Adrenal gland (tissue), 12 donors: Measurements from ENCODE around the gene PTH2. TPM values are rescaled to one million over a fixed set of nuclear protein-coding genes. Genes with fewer than 3 reads are reported as not detected.

Experiments used
- DNase-seq, 7 donors: peaks; one replicate each; pipeline ENCODE4 v3.0.0-alpha.2; 2019 to 2020
- H3K27ac ChIP-seq, 5 donors: fragments of 200-600 bp; sonication (generic) in 4 of 5; 1 replicate in 3 of 5; 2 replicates in 2 of 5; pipeline versions ENCODE4 v1.5.1 to v1.8.0; 2016 to 2020; ENCODE audit warnings: mild to moderate bottlenecking in 1 of 5
- H3K27me3 ChIP-seq: fragments of 200-600 bp; 2 replicates; pipeline ENCODE4 v1.8.0; 2021
- H3K36me3 ChIP-seq, 2 donors: fragments of 200-600 bp; replicated peaks in 1 of 2; 1 replicate in 1 of 2; 2 replicates in 1 of 2; pipeline versions ENCODE4 v1.5.1 to v1.8.0; 2018 to 2022
- H3K4me1 ChIP-seq, 2 donors: fragments of 200-600 bp; replicated peaks in 1 of 2; 1 replicate in 1 of 2; 2 replicates in 1 of 2; pipeline versions ENCODE4 v1.5.1 to v1.8.0; 2018 to 2021
- H3K4me3 ChIP-seq, 4 donors: fragments of 200-600 bp; sonication (generic) in 3 of 4; one replicate each; pipeline ENCODE4 v1.5.1; 2016 to 2018
- H3K9me3 ChIP-seq, 3 donors: fragments of 200-600 bp; sonication (generic) in 1 of 3; replicated peaks in 1 of 3; 1 replicate in 2 of 3; 2 replicates in 1 of 3; pipeline versions ENCODE4 v1.5.1 to v1.8.0; 2016 to 2021
- CTCF ChIP-seq, 6 experiments: fragments of 450-650 bp in 4 of 6; fragments of 200-600 bp in 2 of 6; sonication (generic) in 1 of 6; IDR thresholded peaks; 1 replicate in 5 of 6; 2 replicates in 1 of 6; pipeline versions ENCODE4 v1.5.1 to v1.8.0; 2016 to 2021; ENCODE audit warnings: antibody characterized with exemption in 6 of 6, mild to moderate bottlenecking in 2 of 6, moderate library complexity in 1 of 6
- POLR2A ChIP-seq, 2 donors: fragments of 450-650 bp; IDR thresholded peaks; one replicate each; pipeline ENCODE4 v1.6.1; 2017; ENCODE audit warnings: antibody characterized with exemption in 2 of 2, mild to moderate bottlenecking in 2 of 2, moderate library complexity in 1 of 2
- WGBS, 4 donors: extraction: QIAGEN DNeasy Blood & Tissue Kit in 2 of 4; methylation state at CpG; one replicate each; pipeline versions ENCODE4 v1.1.5 to v1.1.7; 2013 to 2017; 5-methylcytosine and 5-hydroxymethylcytosine counted together
- intact Hi-C, 2 donors: fragments of 100-400 bp; cut with DNase I; formaldehyde crosslinking; loops; one replicate each; pipeline versions ENCODE4 v1.14.1 to v1.15.0; 2022 to 2023
- polyA plus RNA-seq, 3 donors: library from polyadenylated mRNA; stranded (reverse); fragments of 200-250 nt in 2 of 3; fragments of 350-450 nt in 1 of 3; fragmentation: Illumina TruSeq in 1 of 3; extraction: RNeasy Lipid Tissue Mini Kit (QIAGEN cat#74804) in 1 of 3; gene quantifications; one replicate each; pipeline ENCODE4 v1.2.3, GENCODE V29; 2013 to 2014
- total RNA-seq, 9 donors: library from RNA; depleted of rRNA in 4 of 9; stranded (reverse); fragments of >200 nt in 4 of 9; fragments of 120-200 nt in 1 of 9; fragmentation: NEBNext Ultra II Directional in 1 of 9; extraction: Animal tissue kit (Norgen Biotek cat#: 25700) in 1 of 9; gene quantifications; one replicate each; pipeline versions ENCODE4 v1.1.0 to v1.2.4, GENCODE V29; 2013 to 2023
- donor health status: healthy with polysubstance abuse.
- donor health status: Bipolar disorder and iron deficiency.
- donor health status: DM: yes; HTN: yes; CAD: no.
- donor health status: DM: no; HTN: no; CAD: no.
- donor health status: DM: no; HTN: no; CAD: no.
- donor health status: DM: yes; HTN: yes; CAD: no.

PTH2 gene
- total and polyA plus RNA-seq, 12 donors = not detected

GRCh38 chr19:49418511-49418910, 4.7 kb downstream of the PTH2 start:
- 58 to 76% (median 71%) methylated on average over 3 to 5 of the region's 5 CpGs for WGBS, 4 donors
- Histone ChIP-seq H3K27me3 (peaks cover 37% of the 10 kb centered on the region), H3K27ac (no peak overlapping the region), H3K9me3 (no peaks in the 10 kb centered on the region), H3K4me3 (no peak overlapping the region), H3K36me3 (no peaks in the 10 kb centered on the region), H3K4me1 (peaks cover 0 to 18% of the 10 kb centered on the region in 2 donors)
- DNase-seq = no peak
- TF ChIP-seq CTCF (IDR thresholded peaks at IDR 0.05) = no peak
- TF ChIP-seq POLR2A (IDR thresholded peaks at IDR 0.05) = no peak
- intact Hi-C loops = no loop called here

GRCh38 chr19:49417088-49417487, 6.2 kb downstream of the PTH2 start:
- H3K36me3 ChIP-seq = no peaks in the 10 kb centered on the region
- H3K4me1 ChIP-seq = peaks cover 0 to 5% of the 10 kb centered on the region in 2 donors
- DNase-seq = no peak
- no peak overlapping the region for H3K4me3 ChIP-seq
- H3K9me3 ChIP-seq = no peaks in the 10 kb centered on the region
- TF ChIP-seq POLR2A (IDR thresholded peaks at IDR 0.05) = no peak
- no peak for TF ChIP-seq CTCF (IDR thresholded peaks at IDR 0.05)
- intact Hi-C loops = no loop called here
- H3K27ac ChIP-seq = no peak overlapping the region
- H3K27me3 ChIP-seq = peaks cover 23% of the 10 kb centered on the region
- WGBS, 4 donors = 14 to 79% (median 53%) methylated on average over 1 to 7 of the region's 7 CpGs

GRCh38 chr19:49415810-49416200, 7.4 kb downstream of the PTH2 start:
- Histone ChIP-seq H3K4me1 (no peaks in the 10 kb centered on the region), H3K27ac (no peak overlapping the region), H3K36me3 (no peaks in the 10 kb centered on the region), H3K9me3 (no peaks in the 10 kb centered on the region), H3K4me3 (no peak overlapping the region), H3K27me3 (peaks cover 12% of the 10 kb centered on the region)
- DNase-seq = no peak
- intact Hi-C loops = no loop called here
- WGBS, 4 donors = 78 to 96% (median 85%) methylated on average over 2 of the region's 2 CpGs
- TF ChIP-seq CTCF (IDR thresholded peaks at IDR 0.05) = no peak
- TF ChIP-seq POLR2A (IDR thresholded peaks at IDR 0.05) = no peak

GRCh38 chr19:49415102-49415809, 8.0 kb downstream of the PTH2 start:
- H3K4me1 ChIP-seq = no peaks in the 10 kb centered on the region
- DNase-seq = no peak
- H3K4me3 ChIP-seq = no peak overlapping the region
- intact Hi-C loops = no loop called here
- H3K36me3 ChIP-seq = no peaks in the 10 kb centered on the region
- H3K27ac ChIP-seq = no peak overlapping the region
- TF ChIP-seq POLR2A (IDR thresholded peaks at IDR 0.05) (no peak), CTCF (IDR thresholded peaks at IDR 0.05) (no peak)
- peaks cover 12% of the 10 kb centered on the region for H3K27me3 ChIP-seq
- H3K9me3 ChIP-seq = no peaks in the 10 kb centered on the region
- WGBS, 4 donors = 64 to 75% (median 68%) methylated on average over 8 to 15 of the region's 15 CpGs
